Measurements from ENCODE around the gene IL1B.
A peak's percentile ranks its signal among the peaks of the same experiment; 100 is the strongest.

The IL1B gene

GRCh38 chr2:112811276-112811831 is 25.2 kb downstream of the IL1B start:
- DNase-seq (ENCODE audit: extremely low read depth in 1 of 2, low read depth in 1 of 2) = no peak

DNA sequence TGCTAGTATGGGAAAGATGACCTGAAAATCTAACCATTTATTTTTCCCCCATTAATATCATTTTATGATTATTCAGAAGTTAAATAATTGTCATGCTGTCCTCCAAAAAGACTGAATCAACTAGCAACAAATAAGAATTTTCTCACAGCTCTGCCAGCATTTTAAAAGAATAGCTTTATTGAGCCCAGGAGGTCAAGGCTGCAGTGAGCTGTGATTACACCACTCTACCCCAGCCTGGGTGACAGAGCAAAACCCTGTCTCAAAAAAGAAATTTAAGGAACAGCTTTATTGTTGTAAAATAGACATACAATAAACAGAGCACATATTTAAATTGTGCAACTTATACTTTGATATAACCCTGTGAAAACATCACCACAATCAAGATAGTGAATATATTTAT is 27.5 kb downstream of the IL1B start:
- DNase-seq (ENCODE audit: extremely low read depth in 1 of 2, low read depth in 1 of 2) = no peak

- DNase-seq (ENCODE audit: extremely low read depth in 1 of 2, low read depth in 1 of 2) = no peak
Observed at GRCh38 chr2:112807233-112807807, 29.3 kb downstream of the IL1B start.

DNA sequence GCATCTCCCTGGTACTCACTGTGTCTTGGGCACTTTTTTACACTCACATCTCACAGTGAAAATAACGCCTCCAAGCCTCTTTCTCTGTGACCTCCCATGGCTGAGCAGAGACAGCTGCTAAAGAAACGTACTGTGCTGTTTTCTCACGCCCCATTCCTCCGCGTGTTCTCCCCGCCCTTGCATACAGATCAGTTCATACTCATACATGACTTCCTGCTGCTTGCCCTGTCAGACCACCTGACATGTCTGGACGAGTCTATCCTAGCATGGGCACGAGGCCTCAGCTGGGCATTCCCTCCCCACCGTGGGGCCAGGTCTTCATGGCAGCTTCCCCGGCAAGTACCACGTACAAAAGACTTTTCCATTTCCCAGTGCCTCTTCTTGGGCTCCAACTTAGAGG is 31.0 kb downstream of the IL1B start:
- no peak for DNase-seq (ENCODE audit: extremely low read depth in 1 of 2, low read depth in 1 of 2)

- no peak for DNase-seq (ENCODE audit: extremely low read depth in 1 of 2, low read depth in 1 of 2)
Observed at GRCh38 chr2:112803691-112804521, 32.7 kb downstream of the IL1B start.

DNA sequence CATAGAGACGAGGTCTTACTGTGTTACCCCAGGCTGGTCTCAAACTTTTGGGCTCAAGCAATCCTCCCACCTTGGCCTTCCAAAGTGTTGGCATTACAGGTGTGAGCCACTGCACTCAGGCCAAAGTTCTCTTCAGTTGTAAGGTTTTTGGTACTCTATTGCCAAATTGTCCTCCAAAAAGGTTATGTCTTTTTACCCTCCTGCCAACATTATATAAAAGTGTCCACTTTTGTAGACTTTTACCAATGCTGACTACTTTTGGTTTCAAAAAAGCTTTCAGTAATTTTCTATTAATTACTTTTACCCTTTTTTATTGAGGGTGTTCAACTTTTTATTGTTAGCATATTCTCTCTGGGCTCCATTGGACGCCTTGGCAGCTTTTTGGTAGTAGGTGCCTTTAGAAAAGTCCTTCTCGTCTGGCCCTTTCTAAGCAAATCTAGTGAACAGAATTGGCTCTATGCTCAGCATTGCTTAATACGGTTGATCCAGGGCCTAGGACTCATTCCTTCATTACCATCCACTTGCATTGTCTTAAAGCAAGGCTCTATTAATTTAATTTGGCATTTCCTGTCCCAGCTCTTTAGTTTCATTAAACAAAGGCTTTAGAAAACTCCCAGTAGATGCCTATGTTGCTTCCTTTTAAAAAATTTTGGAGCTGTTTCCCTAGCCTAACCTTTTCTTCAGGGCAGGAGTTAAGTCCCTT is 35.5 kb downstream of the IL1B start:
- no peak for DNase-seq (ENCODE audit: extremely low read depth in 1 of 2, low read depth in 1 of 2)

- DNase-seq (ENCODE audit: extremely low read depth in 1 of 2, low read depth in 1 of 2) = no peak
Observed at GRCh38 chr2:112798979-112799975, 37.3 kb downstream of the IL1B start.

DNA sequence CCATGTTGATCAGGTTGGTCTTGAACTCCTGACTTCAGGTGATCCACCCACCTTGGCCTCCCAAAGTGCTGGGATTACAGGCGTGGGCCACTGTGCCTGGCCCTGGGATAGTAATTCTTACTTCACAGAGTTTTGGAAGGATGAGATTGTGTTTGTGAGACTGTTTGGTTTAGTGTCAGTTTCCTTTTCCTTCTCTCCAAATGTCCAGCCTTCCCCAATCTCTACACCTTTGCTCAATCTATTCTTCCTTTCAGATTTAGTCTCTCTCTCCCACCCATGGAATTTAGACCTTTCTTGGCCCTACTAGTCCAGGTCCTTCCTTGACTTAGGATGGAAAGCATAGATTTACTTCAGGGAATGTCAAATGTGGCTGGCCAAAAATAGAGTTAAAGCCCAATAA is 40.1 kb downstream of the IL1B start:
- DNase-seq (ENCODE audit: extremely low read depth in 1 of 2, low read depth in 1 of 2) = no peak

- DNase-seq (ENCODE audit: extremely low read depth in 1 of 2, low read depth in 1 of 2) = no peak
Observed at GRCh38 chr2:112795774-112796173, 40.8 kb downstream of the IL1B start.

DNA sequence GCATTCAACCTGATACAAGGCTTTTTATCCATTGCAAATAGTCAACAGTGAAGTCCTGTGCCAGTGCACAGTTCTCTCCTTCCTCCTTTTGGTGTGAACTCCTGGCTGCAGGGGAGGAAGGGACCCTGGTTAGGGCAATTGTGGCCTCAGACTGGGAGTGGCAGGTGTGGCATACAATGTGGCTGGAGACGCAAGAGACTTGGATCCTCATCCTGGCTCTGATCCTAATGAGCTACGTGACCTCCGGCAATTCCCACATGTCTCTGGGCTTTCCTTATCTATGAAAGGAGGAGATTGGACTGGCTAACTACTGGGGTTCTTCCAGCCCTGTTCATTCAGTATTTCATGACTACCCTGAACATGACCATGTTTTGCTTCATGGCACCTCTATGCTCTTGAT is 41.7 kb downstream of the IL1B start:
- DNase-seq (ENCODE audit: extremely low read depth in 1 of 2, low read depth in 1 of 2) = no peak

GRCh38 chr2:112794131-112794733 is 42.3 kb downstream of the IL1B start:
- DNase-seq (ENCODE audit: extremely low read depth in 1 of 2, low read depth in 1 of 2) = peak; percentile 11 to 25

DNA sequence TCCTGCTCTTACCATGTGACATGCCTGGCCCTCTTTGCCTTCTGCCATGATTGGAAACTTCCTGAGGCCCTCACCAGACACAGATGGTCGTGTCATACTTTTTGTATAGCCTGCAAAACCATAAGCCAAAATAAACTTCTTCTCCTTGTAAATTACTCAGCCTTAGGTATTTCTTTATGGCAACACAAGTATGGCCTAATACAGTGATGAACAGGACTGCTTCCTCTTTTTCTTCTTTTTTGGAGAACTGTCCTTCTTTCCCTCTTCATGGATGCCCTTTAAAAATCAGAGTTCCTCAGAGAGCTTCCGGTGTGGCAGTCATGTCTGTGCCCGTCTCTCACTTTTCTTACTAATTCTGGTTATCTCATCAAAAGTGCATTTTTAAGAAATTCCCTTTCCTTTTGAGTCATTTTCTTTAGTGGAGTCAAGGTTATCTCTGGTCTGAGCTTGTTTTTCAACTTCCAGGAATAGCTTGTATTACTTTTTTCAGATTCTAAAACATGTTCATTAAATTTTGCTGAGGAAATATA is 43.1 kb downstream of the IL1B start:
- no peak for DNase-seq (ENCODE audit: extremely low read depth in 1 of 2, low read depth in 1 of 2)

DNA sequence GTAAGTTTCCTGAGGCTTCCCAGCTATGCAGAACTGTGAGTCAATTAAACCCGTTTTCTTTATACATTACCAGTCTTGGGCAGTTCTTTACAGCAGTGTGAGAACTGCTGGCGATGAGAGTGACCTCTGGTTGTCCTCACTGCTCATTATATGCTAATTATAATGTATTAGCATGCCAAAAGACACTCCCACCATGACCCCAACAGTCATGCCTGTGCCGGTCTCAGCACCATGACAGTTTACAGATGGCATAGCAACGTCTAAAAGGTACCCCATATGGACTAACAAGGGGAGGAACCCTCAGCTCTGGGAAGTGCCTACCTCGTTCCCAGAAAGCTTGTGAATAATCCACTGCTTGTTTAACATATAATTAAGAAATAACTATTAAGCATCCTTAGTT is 44.2 kb downstream of the IL1B start:
- DNase-seq (ENCODE audit: extremely low read depth in 1 of 2, low read depth in 1 of 2) = no peak

DNA sequence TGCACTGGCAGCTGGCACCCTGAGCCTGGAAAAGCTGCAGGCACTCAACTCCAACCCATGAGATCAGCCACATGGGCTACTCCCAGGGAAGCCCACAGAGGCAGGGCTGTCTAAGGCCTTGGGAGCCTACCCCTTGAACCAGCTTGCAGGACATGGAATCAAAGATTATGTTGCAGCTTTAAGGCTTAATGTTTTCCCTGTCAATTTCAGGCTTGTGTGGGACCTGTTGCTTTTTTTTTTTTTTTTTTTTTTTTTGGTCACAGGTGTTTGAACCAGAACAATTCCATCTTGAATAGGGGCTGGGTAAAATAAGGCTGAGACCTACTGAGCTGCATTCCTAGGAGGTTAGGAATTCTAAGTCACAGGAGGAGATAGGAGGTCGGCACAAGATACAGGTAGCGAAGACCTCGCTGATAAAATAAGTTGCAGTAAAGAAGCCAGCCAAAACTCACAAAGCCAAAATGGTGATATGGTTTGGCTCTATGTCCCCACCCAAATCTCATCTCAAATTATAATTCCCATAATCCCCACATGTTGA is 44.8 kb downstream of the IL1B start:
- DNase-seq (ENCODE audit: extremely low read depth in 1 of 2, low read depth in 1 of 2) = no peak

DNA sequence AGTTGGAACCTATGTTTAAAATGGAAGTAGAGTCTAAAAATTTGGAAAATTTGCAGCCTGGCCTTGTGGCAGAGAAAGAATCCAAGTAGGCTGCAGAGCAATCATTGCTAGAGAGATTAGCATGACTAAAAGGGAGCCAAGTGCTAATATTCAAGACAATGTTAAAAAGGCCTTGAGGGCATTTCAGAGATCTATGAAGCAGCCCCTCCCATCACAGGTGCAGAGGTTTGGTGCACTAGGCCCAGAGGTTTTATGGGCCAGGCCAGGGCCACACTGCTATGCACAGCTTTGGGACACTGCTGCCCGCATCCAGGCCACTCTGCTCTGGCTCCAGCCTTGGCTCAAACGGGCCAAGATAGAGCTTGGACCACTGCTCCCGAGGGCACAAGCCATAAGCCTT is 45.6 kb downstream of the IL1B start:
- DNase-seq (ENCODE audit: extremely low read depth in 1 of 2, low read depth in 1 of 2) = no peak

- no peak for DNase-seq (ENCODE audit: extremely low read depth in 1 of 2, low read depth in 1 of 2)
Observed at GRCh38 chr2:112790305-112790704, 46.3 kb downstream of the IL1B start.

GRCh38 chr2:112789186-112789585 is 47.4 kb downstream of the IL1B start:
- no peak for DNase-seq (ENCODE audit: extremely low read depth in 1 of 2, low read depth in 1 of 2)

DNA sequence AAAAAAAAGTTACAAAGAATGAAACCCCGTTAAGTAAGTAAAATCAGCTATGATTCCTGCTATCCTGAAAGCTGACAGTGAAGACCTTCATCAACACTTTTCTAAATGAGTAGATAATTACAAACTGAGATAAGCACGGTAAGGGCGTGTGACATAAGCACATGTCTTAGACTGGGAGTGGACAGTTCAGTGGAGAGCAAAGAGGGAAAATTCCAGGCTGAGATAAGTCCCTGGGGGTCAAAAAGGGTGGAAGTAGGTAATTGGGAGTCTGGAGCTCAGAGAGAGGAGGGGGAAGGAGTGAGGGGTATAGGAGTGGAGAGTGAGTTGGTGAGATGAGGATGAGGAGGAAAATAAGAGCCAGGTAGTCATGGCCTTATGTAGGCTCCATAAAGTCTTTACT is 47.9 kb downstream of the IL1B start:
- no peak for DNase-seq (ENCODE audit: extremely low read depth in 1 of 2, low read depth in 1 of 2)

DNA sequence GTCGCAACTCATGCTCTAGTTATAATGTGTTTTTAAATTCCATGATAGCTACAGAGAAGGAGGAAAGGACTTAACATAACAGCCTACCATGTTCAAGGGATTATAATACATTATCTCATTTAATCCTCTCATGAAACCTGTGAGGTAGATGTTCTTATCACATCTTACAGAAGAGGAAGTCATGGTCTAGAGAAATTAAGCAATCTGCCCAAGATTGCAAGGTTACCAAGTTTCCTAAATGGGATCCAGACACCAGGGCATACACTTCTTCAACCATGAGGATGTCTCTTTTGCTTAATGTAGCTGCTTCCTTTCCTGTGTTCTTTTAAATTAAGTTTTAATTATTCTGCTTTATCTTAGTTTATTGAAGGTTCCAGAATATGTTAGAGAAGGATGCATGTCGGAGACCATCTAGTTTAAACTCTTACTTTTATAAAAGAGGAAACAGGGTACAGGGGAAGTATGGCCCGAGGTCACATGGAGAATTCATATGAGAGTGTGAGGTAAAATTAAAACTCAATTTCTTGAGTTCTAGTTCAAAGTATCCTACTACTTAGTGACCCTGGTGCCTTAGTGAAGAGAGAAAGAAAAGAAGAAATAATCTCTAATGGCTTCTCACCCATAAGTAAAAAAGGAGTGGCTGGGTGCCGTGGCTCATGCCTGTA is 48.7 kb downstream of the IL1B start:
- DNase-seq (ENCODE audit: extremely low read depth in 1 of 2, low read depth in 1 of 2) = no peak
